HEK293T (cell line): ENCODE data around the gene CMTM1.
"Not testable (repeated sequence)": the region's sequence is repeated elsewhere in the genome, so short reads cannot be mapped to it uniquely, and the experiment has no call there.

Source experiments
- CTCF ChIA-PET: fragments of 350-600 bp; formaldehyde crosslinking; extraction: SDS; loops from one replicate; lab custom pipeline; 2021; ENCODE audit warnings: antibody characterized with exemption, inconsistent platforms; lab: Yijun Ruan, JAX
- POLR2A ChIA-PET: fragments of 350-600 bp; formaldehyde crosslinking; extraction: SDS; loops from one replicate; lab custom pipeline; 2020; ENCODE audit warnings: antibody characterized with exemption, inconsistent platforms; lab: Yijun Ruan, JAX
- DNase-seq: peaks from one replicate; pipeline ENCODE4 v3.0.0; 2012; ENCODE audit warnings: mixed read lengths; ENCODE audit errors: extremely low spot score
- ARNT ChIP-seq: fragments of 450-650 bp; IDR thresholded peaks from 2 replicates; pipeline ENCODE4 v1.6.1; 2017; ENCODE audit warnings: mild to moderate bottlenecking
- BHLHE40 ChIP-seq: fragments of 450-650 bp; IDR thresholded peaks from 2 replicates; pipeline ENCODE4 v1.6.1; 2016; ENCODE audit warnings: mild to moderate bottlenecking, moderate library complexity, borderline replicate concordance
- CTBP1 ChIP-seq: fragments of 450-650 bp; IDR thresholded peaks from 2 replicates; pipeline ENCODE4 v1.6.1; 2016; ENCODE audit warnings: borderline replicate concordance
- ELF4 ChIP-seq: fragments of 450-650 bp; IDR thresholded peaks from 2 replicates; pipeline ENCODE4 v1.6.1; 2017; ENCODE audit warnings: antibody characterized with exemption
- FOXA1 ChIP-seq: fragments of 450-650 bp; IDR thresholded peaks from 2 replicates; pipeline ENCODE4 v1.6.1; 2016; ENCODE audit warnings: mild to moderate bottlenecking
- FOXK2 ChIP-seq: fragments of 450-650 bp; IDR thresholded peaks from 2 replicates; pipeline ENCODE4 v1.6.1; 2016; ENCODE audit warnings: mild to moderate bottlenecking
- FOXM1 ChIP-seq: fragments of 450-650 bp; IDR thresholded peaks from 2 replicates; pipeline ENCODE4 v1.6.1; 2017; ENCODE audit warnings: mild to moderate bottlenecking, borderline replicate concordance
- HDGF ChIP-seq: fragments of 450-650 bp; IDR thresholded peaks from 2 replicates; pipeline ENCODE4 v1.6.1; 2017; ENCODE audit warnings: antibody characterized with exemption, borderline replicate concordance
- L3MBTL2 ChIP-seq: fragments of 450-650 bp; conservative IDR thresholded peaks from 2 replicates; pipeline ENCODE4 v1.6.1; 2016; ENCODE audit warnings: mild to moderate bottlenecking
- LEF1 ChIP-seq: fragments of 450-650 bp; IDR thresholded peaks from 2 replicates; pipeline ENCODE4 v1.6.1; 2017; ENCODE audit warnings: mild to moderate bottlenecking, borderline replicate concordance
- NFRKB ChIP-seq: fragments of 450-650 bp; IDR thresholded peaks from 2 replicates; pipeline ENCODE4 v1.6.1; 2016; ENCODE audit warnings: mild to moderate bottlenecking, moderate library complexity
- SP1 ChIP-seq: fragments of 450-650 bp; IDR thresholded peaks from 2 replicates; pipeline ENCODE4 v1.6.1; 2017
- SUZ12 ChIP-seq: fragments of 450-650 bp; IDR thresholded peaks from 2 replicates; pipeline ENCODE4 v1.6.1; 2016; ENCODE audit warnings: mild to moderate bottlenecking
- TARDBP ChIP-seq: fragments of 450-650 bp; IDR thresholded peaks from 2 replicates; pipeline ENCODE4 v1.6.1; 2016
- ZNF384 ChIP-seq: fragments of 450-650 bp; IDR thresholded peaks from 2 replicates; pipeline ENCODE4 v1.6.1; 2016
- TF ChIP-seq, protein P1 (sequence below): fragments of 450-650 bp; IDR thresholded peaks from 2 replicates; pipeline ENCODE4 v1.6.1; 2016

Gene CMTM1

DNA sequence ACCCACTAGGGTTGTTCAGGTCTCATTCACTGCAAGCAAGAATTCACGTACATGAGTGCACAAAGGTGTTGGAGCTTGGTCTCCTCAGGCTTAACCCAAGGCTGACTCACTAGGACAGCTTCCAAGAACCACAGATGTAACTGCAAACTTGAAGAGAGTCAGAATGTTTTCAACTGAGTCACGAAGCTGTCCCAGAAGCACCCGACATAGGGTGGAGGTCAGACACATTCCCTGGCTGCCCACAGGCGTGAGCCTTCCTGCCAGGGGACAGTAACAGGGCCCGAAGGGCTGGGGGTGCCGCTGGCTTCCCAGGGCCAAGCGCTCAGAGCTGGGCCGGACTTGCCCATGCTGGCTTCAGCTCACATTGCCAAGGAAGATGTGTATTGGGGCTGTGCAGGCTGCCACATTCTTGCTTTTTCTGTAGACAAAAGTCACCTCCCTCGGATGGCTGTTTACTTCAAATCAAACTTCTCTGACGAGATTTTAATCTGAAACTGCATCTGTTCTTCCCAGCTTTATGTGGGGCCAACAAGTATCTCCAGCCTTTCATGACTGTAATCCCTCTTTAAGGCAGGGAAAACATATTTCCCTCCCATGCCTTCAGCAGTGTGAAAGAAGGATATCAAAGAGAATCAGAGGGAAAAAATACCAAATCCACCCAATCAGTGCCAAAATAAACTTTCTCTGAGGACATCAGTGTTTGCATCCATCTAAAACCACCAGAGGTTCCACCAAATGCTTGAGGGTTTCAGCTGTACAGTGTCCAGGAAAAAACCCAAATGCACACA is 52.5 kb downstream of the CMTM1 start:
- no peak for DNase-seq
- TF ChIP-seq ARNT (no peak), TARDBP (no peak), HDGF (no peak), BHLHE40 (no peak), CTBP1 (no peak), FOXA1 (no peak), SP1 (no peak), SUZ12 (no peak), ZNF384 (no peak), FOXK2 (no peak), L3MBTL2 (no peak), NFRKB (no peak), LEF1 (no peak), FOXM1 (no peak), ELF4 (no peak)
- TF ChIP-seq, protein P1, sequence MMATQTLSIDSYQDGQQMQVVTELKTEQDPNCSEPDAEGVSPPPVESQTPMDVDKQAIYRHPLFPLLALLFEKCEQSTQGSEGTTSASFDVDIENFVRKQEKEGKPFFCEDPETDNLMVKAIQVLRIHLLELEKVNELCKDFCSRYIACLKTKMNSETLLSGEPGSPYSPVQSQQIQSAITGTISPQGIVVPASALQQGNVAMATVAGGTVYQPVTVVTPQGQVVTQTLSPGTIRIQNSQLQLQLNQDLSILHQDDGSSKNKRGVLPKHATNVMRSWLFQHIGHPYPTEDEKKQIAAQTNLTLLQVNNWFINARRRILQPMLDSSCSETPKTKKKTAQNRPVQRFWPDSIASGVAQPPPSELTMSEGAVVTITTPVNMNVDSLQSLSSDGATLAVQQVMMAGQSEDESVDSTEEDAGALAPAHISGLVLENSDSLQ: no peak
- ChIA-PET POLR2A (interaction anchor here (2.0 kb wide), 1 partner anchor 33 kb away, joined by 7 read pairs; no protein-coding TSS in a partner anchor), CTCF (interaction anchor here (0.6 to 4.9 kb wide), 3 partner anchors 10 to 204 kb away, joined by 3 to 38 read pairs (median 3); no protein-coding TSS in a partner anchor)

DNA sequence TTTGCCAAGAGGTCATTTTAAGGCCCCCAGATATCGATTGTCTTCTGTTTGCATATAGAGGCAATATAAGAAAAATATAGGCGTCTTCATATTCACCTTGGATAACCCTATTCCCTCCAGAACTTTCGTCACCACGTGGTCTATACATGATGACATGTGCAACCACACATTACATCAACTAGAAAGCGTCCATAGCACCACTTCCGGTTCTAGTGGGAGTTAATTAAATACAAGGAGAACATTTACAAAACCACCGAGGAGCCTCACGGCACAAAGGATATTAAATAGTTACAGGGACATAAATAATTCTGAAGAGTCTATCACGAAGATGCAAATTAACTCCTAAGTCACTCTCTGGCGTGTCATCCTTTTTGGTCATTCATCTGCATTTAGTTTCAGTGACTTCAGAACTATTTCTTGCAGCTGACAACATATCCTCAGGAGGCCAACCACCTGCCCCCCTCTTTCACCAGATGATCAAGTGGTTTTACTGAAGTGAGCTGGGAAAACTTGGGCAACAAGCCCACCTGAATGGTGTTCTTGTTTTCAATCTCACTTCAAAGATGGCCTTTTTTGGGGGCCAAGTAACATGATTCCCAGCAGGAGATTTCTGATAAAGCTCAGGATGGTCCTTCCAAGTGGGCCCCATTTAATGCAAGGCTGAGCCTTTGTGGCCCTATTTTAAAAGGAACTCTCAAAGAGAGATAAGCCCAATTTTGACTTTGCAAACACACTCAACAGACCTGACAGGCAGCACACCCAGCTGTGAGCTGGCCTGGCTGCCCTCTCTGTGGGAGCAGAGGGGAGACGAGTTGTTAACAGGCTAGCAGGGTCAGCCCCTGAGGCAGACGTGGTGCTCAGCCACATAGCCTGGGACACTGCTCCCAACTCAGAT is 53.5 kb downstream of the CMTM1 start:
- TF ChIP-seq L3MBTL2: peak; percentile 39
- no peak for TF ChIP-seq SP1
- CTCF ChIA-PET: interaction anchor here (0.6 to 4.9 kb wide), 4 partner anchors 11 to 203 kb away, joined by 3 to 38 read pairs (median 6); no protein-coding TSS in a partner anchor
- POLR2A ChIA-PET: interaction anchor here (1.6 to 2.0 kb wide), 2 partner anchors 16 to 32 kb away, joined by 5 to 7 read pairs; no protein-coding TSS in a partner anchor
- no peak for DNase-seq

DNA sequence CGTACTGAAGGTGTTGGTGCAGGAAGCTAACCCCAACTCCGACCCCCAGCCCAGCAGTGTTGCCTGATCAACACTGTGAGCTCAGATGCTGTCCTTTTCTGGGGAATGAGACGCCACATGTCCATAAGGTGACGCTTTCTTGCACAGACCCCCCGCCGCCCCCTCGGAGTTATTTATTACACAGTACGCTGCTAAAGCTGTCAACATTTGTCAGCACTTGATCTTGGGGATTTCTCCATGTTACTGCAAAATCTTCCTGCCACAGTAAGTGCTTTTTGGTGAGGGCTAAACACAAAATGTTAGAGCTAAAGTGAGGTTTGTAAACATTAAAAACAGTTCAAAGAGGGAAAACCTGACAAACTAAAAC is 54.2 kb downstream of the CMTM1 start:
- TF ChIP-seq ARNT: no peak
- TF ChIP-seq BHLHE40: no peak
- TF ChIP-seq, protein P1: peak; percentile 84
- DNase-seq: peak; percentile 31
- POLR2A ChIA-PET: interaction anchor here (1.6 to 2.0 kb wide), 2 partner anchors 17 to 31 kb away, joined by 5 to 7 read pairs; no protein-coding TSS in a partner anchor
- CTCF ChIA-PET: interaction anchor here (0.6 to 4.9 kb wide), 3 partner anchors 12 to 31 kb away, joined by 4 to 38 read pairs (median 9); no protein-coding TSS in a partner anchor

DNA sequence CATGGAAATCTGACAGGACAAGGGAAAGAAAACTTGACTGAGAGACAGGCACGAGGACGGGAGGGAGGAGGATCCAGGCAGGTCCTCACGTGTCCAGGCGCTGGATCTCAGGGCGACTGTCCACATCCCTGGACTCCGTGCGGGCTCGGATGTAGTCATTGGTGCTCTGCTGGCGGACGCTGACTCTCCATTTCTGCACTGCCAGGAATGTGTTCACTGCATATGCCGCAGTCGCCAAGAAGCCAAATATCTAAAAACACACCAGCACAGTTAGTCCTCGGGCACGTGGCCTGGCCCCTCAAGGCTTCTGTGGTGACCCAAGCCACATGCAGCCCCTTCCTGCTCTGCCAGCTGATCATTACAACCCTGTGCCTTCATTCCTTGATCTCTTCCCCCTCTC is 55.7 kb downstream of the CMTM1 start:
- TF ChIP-seq BHLHE40 (no peak), FOXK2 (no peak), CTBP1 (no peak), ZNF384 (no peak), SP1 (no peak), ARNT (no peak), TARDBP (no peak), ELF4 (no peak), HDGF (no peak), L3MBTL2 (no peak), LEF1 (no peak), FOXA1 (no peak), NFRKB (no peak), SUZ12 (no peak), FOXM1 (no peak)
- TF ChIP-seq, protein P1: no peak
- ChIA-PET POLR2A (no interaction called here), CTCF (interaction anchor here (2.5 kb wide), 1 partner anchor 29 kb away, joined by 9 read pairs; no protein-coding TSS in a partner anchor)
- no peak for DNase-seq

DNA sequence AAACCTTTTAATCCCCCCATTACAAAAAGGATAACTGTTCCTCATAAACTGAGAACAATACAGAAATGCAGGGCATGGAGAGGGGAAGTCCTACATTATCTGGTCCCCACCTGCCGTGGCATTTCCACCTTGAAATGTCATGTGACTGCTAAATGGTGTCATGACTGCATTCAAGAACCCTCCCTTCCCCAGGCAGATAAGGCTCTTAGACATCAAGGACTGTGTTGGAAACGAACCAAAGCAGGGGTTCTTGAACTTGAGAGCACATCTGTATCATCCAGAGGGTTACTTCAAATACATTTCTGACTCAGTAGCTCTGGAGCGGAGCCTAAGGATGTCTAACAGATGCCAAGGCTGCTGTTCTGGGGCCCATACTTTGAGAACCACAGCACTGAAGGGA is 56.6 kb downstream of the CMTM1 start:
- TF ChIP-seq ARNT: no peak
- TF ChIP-seq HDGF: no peak
- no peak for TF ChIP-seq L3MBTL2
- no peak for TF ChIP-seq CTBP1
- CTCF ChIA-PET: interaction anchor here (1.5 kb wide), 1 partner anchor 28 kb away, joined by 6 read pairs; no protein-coding TSS in a partner anchor
- no peak for DNase-seq
- POLR2A ChIA-PET: no interaction called here

DNA sequence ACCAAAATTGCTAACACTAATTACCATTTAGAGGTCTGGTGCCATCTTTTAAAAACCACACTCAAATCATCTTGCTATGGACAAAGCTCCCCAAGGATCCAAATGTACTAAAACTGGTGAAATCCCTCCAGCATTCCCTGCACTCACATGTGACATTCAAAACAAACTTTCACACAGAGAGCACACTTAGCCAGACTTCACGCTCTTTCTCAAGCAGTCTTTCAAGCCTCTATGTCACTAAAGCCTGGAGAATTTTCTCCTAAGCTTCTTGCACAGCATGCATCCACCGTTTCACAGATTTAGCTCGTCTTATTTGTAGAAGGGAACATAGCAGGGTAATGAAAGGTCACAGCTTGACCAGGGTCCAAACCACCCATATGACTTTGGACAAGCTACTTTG is 57.5 kb downstream of the CMTM1 start:
- POLR2A ChIA-PET: no interaction called here
- TF ChIP-seq BHLHE40 (no peak), ELF4 (no peak), SP1 (no peak), ARNT (no peak), FOXM1 (no peak), HDGF (no peak)
- TF ChIP-seq, protein P1: no peak
- DNase-seq: no peak
- CTCF ChIA-PET: interaction anchor here (1.0 to 1.5 kb wide), 2 partner anchors 15 to 27 kb away, joined by 5 to 6 read pairs; no protein-coding TSS in a partner anchor

DNA sequence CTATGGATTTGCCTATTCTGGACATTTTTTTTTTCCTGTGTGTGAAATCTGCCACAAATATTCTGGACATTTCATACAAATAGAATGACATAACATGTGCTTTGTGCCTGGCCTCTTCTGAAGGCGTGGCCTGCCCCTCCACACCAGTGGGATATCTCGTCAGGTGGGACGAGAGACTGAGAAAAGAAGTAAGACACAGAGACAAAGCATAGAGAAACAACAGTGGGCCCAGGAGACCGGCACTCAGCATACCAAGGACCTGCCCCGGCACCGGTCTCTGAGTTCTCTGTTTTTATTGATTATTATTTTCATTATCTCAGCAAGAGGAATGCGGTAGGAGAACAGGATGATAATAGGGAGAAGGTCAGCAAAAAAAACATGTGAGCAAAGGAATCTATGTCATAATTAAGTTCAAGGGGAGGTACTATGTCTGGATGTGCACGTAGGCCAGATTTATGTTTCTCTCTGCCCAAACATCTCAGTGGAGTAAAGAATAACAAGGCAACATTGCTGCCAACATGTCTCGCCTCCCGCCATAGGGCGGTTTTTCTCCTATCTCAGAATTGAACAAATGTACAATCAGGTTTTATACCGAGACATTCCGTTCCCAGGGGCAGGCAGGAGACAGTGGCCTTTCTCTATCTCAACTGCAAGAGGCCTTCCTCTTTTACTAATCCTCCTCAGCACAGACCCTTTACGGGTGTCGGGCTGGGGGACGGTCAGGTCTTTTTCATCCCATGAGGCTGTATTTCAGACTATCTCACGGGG is 61.6 kb downstream of the CMTM1 start:
- CTCF ChIA-PET, POLR2A ChIA-PET: not testable (repeated sequence)

More for the DNA sequence above, 61.6 kb downstream of the CMTM1 start:
- DNase-seq: not testable (repeated sequence)
